Loucy (cell line): ENCODE measurements around the gene PHTF2.

Experiments
- CTCF ChIP-seq: fragments of 200-600 bp; sonication (generic); conservative IDR thresholded peaks from 2 replicates; pipeline ENCODE4 v1.5.1; 2014; ENCODE audit warnings: mild to moderate bottlenecking, antibody characterized with exemption, low read length
- EZH2phosphoT487 ChIP-seq: fragments of 200-600 bp; IDR thresholded peaks from 2 replicates; pipeline ENCODE4 v1.6.1; 2018; ENCODE audit warnings: antibody characterized with exemption, mild to moderate bottlenecking, moderate library complexity, borderline replicate concordance

GRCh38 chr7:77838929-77839491 is 40.4 kb downstream of the PHTF2 start:
- TF ChIP-seq CTCF, result no peak
- no peak for TF ChIP-seq EZH2phosphoT487
